ENCODE data around the gene VAMP8.
"Not testable (repeated sequence)": the region's sequence is repeated elsewhere in the genome, so short reads cannot be mapped to it uniquely, and the experiment has no call there.

- TF ChIP-seq, protein P1, sequence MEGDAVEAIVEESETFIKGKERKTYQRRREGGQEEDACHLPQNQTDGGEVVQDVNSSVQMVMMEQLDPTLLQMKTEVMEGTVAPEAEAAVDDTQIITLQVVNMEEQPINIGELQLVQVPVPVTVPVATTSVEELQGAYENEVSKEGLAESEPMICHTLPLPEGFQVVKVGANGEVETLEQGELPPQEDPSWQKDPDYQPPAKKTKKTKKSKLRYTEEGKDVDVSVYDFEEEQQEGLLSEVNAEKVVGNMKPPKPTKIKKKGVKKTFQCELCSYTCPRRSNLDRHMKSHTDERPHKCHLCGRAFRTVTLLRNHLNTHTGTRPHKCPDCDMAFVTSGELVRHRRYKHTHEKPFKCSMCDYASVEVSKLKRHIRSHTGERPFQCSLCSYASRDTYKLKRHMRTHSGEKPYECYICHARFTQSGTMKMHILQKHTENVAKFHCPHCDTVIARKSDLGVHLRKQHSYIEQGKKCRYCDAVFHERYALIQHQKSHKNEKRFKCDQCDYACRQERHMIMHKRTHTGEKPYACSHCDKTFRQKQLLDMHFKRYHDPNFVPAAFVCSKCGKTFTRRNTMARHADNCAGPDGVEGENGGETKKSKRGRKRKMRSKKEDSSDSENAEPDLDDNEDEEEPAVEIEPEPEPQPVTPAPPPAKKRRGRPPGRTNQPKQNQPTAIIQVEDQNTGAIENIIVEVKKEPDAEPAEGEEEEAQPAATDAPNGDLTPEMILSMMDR (IDR thresholded peaks at IDR 0.05; ENCODE audit: low read depth, low read length): not testable (repeated sequence)
- not testable (repeated sequence) for TF ChIP-seq MAX (IDR thresholded peaks at IDR 0.05; ENCODE audit: low read depth, low read length); POLR2A (IDR thresholded peaks at IDR 0.05; ENCODE audit: extremely low read depth, insufficient read length)
Measured at GRCh38 chr2:85617723-85618122, 40.3 kb downstream of the VAMP8 start.
